Prostate gland (tissue), 2 donors: ENCODE data around the gene AKAP17A. TPM values are rescaled to one million over a fixed set of nuclear protein-coding genes. Genes with fewer than 3 reads are reported as not detected.

Source experiments
- DNase-seq: peaks from one replicate; pipeline ENCODE4 v3.0.0-alpha.2; 2019; ENCODE audit warnings: low spot score
- H3K27ac ChIP-seq, 2 donors: fragments of 200-600 bp; sonication (generic); 2 replicates each; pipeline ENCODE4 v1.5.1; 2017 to 2019
- H3K27me3 ChIP-seq: fragments of 200-600 bp; sonication (generic); replicated peaks from 2 replicates; pipeline ENCODE4 v1.5.1; 2019; ENCODE audit not compliant: insufficient read depth
- H3K36me3 ChIP-seq, 2 donors: fragments of 200-600 bp; sonication (generic); 1 replicate in 1 of 2; 2 replicates in 1 of 2; pipeline versions ENCODE4 v1.5.1 to v1.8.1; 2017 to 2019
- H3K4me1 ChIP-seq: fragments of 200-600 bp; sonication (generic); replicated peaks from 2 replicates; pipeline ENCODE4 v1.5.1; 2019
- H3K4me3 ChIP-seq, 2 donors: fragments of 200-600 bp; sonication (generic); 2 replicates each; pipeline ENCODE4 v1.5.1; 2017 to 2019
- H3K9me3 ChIP-seq: fragments of 200-600 bp; sonication (generic); 2 replicates; pipeline ENCODE4 v1.5.1; 2017
- POLR2A ChIP-seq: fragments of 450-650 bp; IDR thresholded peaks from one replicate; pipeline ENCODE4 v1.6.1; 2016; ENCODE audit warnings: antibody characterized with exemption, mild to moderate bottlenecking
- POLR2AphosphoS5 ChIP-seq: sonication (generic); formaldehyde crosslinking; IDR thresholded peaks from one replicate; pipeline ENCODE4 v1.6.1; 2017; ENCODE audit warnings: antibody characterized with exemption
- WGBS: methylation state at CpG from one replicate; pipeline ENCODE4 v1.1.5; 2018; 5-methylcytosine and 5-hydroxymethylcytosine counted together
- intact Hi-C: fragments of 100-400 bp; cut with DNase I; formaldehyde crosslinking; loops from one replicate; pipeline ENCODE4 v1.14.2; 2022
- total RNA-seq, 2 donors: library from RNA; depleted of rRNA; stranded (reverse); fragments of >200 nt; gene quantifications; one replicate each; pipeline ENCODE4 v1.1.0, GENCODE V29; 2016
- TF ChIP-seq, protein P1 (sequence below), 4 experiments: fragments of 200-600 bp in 2 of 4; fragments of 450-650 bp in 2 of 4; sonication (generic) in 2 of 4; IDR thresholded peaks; 1 replicate in 3 of 4; 2 replicates in 1 of 4; pipeline ENCODE4 v1.5.1; 2016 to 2019; ENCODE audit warnings: antibody characterized with exemption in 4 of 4, mild to moderate bottlenecking in 2 of 4, moderate library complexity in 2 of 4

Gene AKAP17A
- total RNA-seq, 2 donors from 2014 or later = 45.5 to 97.7 TPM

GRCh38 chrX:1600406-1601050, 9.1 kb downstream of the AKAP17A start:
- intact Hi-C loops = no loop called here
- no peaks in the 10 kb centered on the region for H3K4me1 ChIP-seq
- DNase-seq = no peak
- H3K4me3 ChIP-seq = no peak overlapping the region
- H3K36me3 ChIP-seq = peaks cover 21 to 39% of the 10 kb centered on the region in 2 donors
- no peak for TF ChIP-seq POLR2AphosphoS5
- no peak for TF ChIP-seq POLR2A
- TF ChIP-seq, protein P1, sequence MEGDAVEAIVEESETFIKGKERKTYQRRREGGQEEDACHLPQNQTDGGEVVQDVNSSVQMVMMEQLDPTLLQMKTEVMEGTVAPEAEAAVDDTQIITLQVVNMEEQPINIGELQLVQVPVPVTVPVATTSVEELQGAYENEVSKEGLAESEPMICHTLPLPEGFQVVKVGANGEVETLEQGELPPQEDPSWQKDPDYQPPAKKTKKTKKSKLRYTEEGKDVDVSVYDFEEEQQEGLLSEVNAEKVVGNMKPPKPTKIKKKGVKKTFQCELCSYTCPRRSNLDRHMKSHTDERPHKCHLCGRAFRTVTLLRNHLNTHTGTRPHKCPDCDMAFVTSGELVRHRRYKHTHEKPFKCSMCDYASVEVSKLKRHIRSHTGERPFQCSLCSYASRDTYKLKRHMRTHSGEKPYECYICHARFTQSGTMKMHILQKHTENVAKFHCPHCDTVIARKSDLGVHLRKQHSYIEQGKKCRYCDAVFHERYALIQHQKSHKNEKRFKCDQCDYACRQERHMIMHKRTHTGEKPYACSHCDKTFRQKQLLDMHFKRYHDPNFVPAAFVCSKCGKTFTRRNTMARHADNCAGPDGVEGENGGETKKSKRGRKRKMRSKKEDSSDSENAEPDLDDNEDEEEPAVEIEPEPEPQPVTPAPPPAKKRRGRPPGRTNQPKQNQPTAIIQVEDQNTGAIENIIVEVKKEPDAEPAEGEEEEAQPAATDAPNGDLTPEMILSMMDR (IDR thresholded peaks at IDR 0.05) = no peak
- H3K27ac ChIP-seq = no peak overlapping the region
- no peaks in the 10 kb centered on the region for H3K9me3 ChIP-seq
- H3K27me3 ChIP-seq = no peaks in the 10 kb centered on the region
- 97% methylated on average over 51 of the region's 52 CpGs for WGBS

GRCh38 chrX:1601051-1601767, 9.8 kb downstream of the AKAP17A start:
- H3K27me3 ChIP-seq = no peaks in the 10 kb centered on the region
- TF ChIP-seq POLR2A (no peak), POLR2AphosphoS5 (no peak)
- TF ChIP-seq, protein P1 (IDR thresholded peaks at IDR 0.05) = no peak
- 98% methylated on average over 52 of the region's 58 CpGs for WGBS
- peaks cover 21 to 32% of the 10 kb centered on the region in 2 donors for H3K36me3 ChIP-seq
- no peak for DNase-seq
- no peak overlapping the region for H3K27ac ChIP-seq
- H3K9me3 ChIP-seq = no peaks in the 10 kb centered on the region
- intact Hi-C loops = no loop called here
- H3K4me1 ChIP-seq = no peaks in the 10 kb centered on the region
- no peak overlapping the region for H3K4me3 ChIP-seq

DNA sequence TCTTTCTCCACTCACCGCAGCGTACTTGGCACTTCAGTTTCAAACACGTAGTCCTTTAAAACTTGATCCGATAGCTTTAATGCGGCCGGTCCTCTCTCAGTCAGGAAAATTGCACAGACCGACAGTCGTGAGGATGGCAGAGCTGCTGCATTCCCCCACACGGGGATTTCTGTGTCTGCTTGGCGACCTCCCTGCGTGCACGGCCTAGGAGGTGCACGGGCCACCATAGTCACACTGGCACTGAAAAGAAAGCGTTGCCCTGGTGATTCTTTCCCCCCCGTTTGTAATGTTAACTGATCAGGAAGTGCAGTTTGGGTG, 10.3 kb downstream of the AKAP17A start:
- intact Hi-C loops = no loop called here
- Histone ChIP-seq H3K9me3 (no peaks in the 10 kb centered on the region), H3K27ac (no peak overlapping the region), H3K4me1 (no peaks in the 10 kb centered on the region), H3K36me3 (peaks cover 21 to 31% of the 10 kb centered on the region in 2 donors), H3K4me3 (no peak overlapping the region), H3K27me3 (no peaks in the 10 kb centered on the region)
- WGBS = 91% methylated on average over 15 of the region's 15 CpGs
- TF ChIP-seq POLR2A (no peak), POLR2AphosphoS5 (no peak)
- TF ChIP-seq, protein P1 (IDR thresholded peaks at IDR 0.05) = no peak
- no peak for DNase-seq

- no peak for DNase-seq
- H3K9me3 ChIP-seq = no peaks in the 10 kb centered on the region
- no peaks in the 10 kb centered on the region for H3K27me3 ChIP-seq
- TF ChIP-seq POLR2AphosphoS5 (no peak), POLR2A (no peak)
- TF ChIP-seq, protein P1 (IDR thresholded peaks at IDR 0.05) = no peak
- 97% methylated on average over 12 of the region's 12 CpGs for WGBS
- no peak overlapping the region for H3K27ac ChIP-seq
- H3K4me1 ChIP-seq = no peaks in the 10 kb centered on the region
- H3K4me3 ChIP-seq = no peak overlapping the region
- peaks cover 21 to 31% of the 10 kb centered on the region in 2 donors for H3K36me3 ChIP-seq
- intact Hi-C loops = no loop called here
These were observed 10.9 kb downstream of the AKAP17A start for GRCh38 chrX:1602299-1602698.

DNA sequence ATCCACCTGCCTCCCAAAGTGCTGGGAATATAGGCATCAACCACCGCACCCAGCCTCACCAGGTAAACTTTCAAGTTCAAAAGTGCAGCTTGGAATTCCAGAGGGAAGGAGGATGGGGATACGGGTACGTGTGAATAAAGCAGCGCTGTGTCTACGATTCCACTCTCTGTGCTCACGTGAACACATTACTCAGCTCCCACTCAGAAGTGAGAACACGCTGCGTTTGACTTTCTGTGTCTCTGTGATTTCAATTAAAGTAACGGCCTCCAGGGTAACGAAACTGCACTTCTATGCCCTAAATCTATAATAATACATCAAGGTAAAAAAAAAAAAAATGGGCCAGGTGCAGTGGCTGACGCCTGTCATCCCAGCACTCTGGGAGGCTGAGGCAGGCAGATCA, 15.1 kb downstream of the AKAP17A start:
- TF ChIP-seq, protein P1 (IDR thresholded peaks at IDR 0.05) = no peak
- Histone ChIP-seq H3K4me1 (no peaks in the 10 kb centered on the region), H3K36me3 (peaks cover 4 to 7% of the 10 kb centered on the region in 2 donors), H3K27ac (no peak overlapping the region), H3K27me3 (no peaks in the 10 kb centered on the region), H3K9me3 (no peaks in the 10 kb centered on the region), H3K4me3 (no peak overlapping the region)
- no peak for DNase-seq
- WGBS = 93% methylated on average over 11 of the region's 11 CpGs
- intact Hi-C loops = no loop called here
